ENCODE data around the gene CTNNA1.
"Not testable (repeated sequence)": the region's sequence is repeated elsewhere in the genome, so short reads cannot be mapped to it uniquely, and the experiment has no call there.

CTNNA1 gene

GRCh38 chr5:138725818-138726416, 27.3 kb upstream of the CTNNA1 start:
- peak; percentile 28 for DNase-seq

GRCh38 chr5:138726848-138727247, 26.4 kb upstream of the CTNNA1 start:
- DNase-seq: no peak

DNA sequence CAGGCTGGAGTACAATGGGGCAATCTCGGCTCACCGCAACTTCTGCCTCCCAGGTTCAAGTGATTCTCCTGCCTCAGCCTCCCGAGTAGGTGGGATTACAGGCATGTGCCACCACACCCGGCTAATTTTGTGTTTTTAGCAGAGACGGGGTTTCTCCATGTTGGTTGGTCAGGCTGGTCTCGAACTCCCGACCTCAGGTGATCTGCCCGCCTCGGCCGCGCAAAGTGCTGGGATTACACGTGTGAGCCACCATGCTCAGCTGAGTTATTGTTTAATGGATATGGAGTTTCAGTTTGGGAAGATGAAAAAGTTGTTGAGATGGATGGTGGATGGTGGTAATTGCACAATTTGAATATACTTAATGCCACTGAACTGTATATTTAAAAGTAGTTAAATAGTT, 22.7 kb upstream of the CTNNA1 start:
- not testable (repeated sequence) for DNase-seq

- no peak for DNase-seq
Measured at GRCh38 chr5:138732466-138732865, 20.8 kb upstream of the CTNNA1 start.

GRCh38 chr5:138732933-138733332, 20.3 kb upstream of the CTNNA1 start:
- no peak for DNase-seq

DNA sequence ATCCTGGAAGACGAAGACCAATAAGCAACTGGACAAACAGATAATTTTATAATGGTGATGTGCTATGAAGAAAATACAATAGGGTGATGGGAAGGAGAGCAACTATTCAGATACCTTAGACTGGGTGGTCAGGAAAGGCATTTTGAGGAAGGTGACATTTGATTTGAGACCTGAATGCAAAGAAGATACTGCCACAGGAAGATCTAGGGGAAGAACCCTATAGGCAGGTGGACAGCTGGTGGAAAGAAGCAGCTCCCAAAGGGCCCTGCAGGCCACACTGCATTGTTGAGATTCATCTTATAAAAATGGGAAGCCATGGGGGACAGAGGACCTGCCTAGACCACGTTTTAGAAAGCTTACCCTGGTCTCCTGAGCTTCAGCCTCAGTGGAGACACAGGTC, 19.7 kb upstream of the CTNNA1 start:
- DNase-seq: no peak

DNA sequence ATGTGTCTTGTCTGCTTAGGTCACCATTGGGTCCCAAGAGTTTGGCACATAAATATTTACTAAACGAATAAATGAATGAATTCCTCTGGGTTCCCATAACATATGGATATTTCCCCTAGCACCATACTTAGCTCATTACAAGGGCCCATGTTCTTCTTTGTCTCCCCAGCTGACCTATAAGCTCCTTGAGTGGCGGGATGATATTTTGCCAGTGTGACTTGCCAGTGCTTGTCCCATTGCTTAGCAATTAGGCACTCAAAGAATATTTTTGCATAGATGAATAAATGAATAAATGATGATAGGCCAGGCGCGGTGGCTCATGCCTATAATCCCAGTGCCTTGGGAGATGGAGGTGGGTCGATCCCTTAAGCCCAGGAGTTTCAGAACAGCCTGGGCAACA, 16.9 kb upstream of the CTNNA1 start:
- no peak for DNase-seq

- no peak for DNase-seq
Measured at GRCh38 chr5:138737494-138738265, 15.5 kb upstream of the CTNNA1 start.

GRCh38 chr5:138738399-138738798, 14.8 kb upstream of the CTNNA1 start:
- no peak for DNase-seq

DNA sequence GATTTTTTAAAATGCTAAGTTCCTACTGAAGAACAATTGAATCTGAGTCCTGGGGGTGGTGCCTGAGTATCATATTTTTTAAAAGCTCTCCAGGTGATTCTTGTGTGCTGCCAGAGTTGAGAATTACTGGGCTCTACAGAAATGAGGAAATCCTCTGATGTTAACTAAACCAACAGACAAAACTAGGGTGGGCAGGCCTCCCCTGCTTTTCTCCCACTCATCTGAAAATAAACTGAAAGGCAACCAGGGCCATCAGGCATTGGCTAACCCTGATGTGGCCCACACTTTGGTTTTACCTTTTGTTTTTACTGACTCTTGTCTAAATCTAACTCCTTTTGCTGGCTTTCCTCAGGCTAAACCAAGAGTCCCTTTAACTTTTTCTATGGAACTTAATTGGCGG, 13.3 kb upstream of the CTNNA1 start:
- no peak for DNase-seq

DNA sequence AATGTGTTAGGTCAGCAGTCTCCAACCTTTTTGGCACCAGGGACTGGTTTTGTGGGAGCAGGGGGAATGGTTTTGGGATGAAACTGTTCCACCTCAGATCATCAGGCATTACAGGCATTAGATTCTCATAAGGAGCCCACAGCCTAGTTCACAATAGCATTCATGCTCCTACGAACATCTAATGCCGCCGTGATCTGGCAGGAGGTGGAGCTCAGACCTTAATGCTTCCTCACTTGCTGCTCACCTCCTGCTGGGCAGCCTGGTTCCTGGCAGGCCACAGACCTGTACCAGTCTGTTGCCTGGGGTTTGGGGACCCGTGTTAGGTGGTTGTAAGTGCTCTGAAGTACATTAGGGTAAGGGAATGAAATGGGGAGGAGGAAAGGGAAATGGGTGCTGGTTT, 9.7 kb upstream of the CTNNA1 start:
- no peak for DNase-seq

DNA sequence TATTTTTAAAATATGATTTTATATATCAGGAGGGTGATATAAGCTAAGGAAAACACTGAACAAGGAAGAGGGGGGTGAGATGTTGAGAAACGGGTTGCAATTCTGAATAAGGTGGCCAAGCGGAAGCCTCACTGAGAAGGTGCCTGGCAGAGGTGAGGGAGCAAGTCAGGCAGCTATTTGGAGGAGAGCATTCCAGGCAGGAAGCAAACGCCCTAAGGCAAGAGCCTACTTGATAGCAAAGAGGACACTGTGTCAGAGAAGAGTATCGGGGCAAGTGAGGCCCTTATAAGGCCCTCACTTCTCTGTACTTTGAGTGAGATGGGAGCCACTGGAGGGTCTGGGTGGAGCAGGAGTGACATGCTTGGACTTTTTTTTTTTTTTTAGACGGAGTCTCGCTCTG, 8.0 kb upstream of the CTNNA1 start:
- no peak for DNase-seq

DNA sequence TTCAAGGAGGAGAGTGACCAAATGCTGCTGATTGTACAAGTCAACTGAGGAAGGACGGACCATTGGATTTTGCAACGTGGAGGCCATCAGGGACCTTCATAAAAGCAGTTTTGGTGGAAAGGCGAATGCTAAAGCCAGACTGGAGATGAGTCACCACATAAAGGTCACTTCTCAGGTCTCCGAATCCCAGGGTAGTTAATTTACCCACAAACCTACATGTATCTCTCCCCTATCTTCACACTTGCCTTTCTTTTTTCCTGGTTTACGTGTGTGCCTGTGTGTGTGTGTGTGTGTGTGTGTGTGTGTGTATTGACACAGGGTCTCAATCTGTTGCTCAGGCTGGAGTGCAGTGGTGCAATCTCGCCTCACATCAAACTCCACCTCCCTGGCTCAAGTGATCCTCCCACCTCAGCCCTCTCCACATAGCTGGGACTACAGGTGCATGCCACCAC, 4.6 kb upstream of the CTNNA1 start:
- no peak for DNase-seq

GRCh38 chr5:138751344-138751743, 1.9 kb upstream of the CTNNA1 start:
- DNase-seq: not testable (repeated sequence)

DNA sequence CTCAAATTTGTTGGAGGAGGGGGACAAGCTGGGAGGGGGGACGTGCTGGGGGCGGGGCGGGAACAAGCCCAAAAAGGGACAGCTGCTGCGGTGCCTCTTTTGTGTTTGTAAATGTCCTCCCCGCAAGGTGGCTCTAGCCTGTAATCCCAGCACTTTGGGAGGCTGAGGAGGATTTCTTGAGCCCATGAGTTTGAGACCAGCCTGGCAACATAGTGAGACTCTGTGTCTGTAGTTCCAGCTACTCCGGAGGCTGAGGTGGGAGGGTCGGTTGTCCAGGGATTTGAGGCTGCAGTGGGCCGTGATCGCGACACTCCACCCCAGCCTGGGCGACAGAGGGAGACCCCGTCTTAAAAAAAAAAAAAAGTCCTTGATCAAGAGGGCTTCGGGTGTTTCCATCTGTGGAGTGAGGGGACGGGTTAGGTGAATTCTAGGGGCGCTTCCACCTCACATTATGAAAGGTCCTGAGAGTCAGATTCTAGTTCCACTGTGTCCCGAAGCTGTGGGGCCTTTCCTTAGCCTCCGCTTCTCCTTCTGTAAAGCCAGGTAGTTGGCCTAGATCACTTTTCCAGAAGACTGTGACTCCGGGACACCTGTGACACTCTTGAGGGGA, 779 bp upstream of the CTNNA1 start:
- peak; percentile 7 for DNase-seq

DNA sequence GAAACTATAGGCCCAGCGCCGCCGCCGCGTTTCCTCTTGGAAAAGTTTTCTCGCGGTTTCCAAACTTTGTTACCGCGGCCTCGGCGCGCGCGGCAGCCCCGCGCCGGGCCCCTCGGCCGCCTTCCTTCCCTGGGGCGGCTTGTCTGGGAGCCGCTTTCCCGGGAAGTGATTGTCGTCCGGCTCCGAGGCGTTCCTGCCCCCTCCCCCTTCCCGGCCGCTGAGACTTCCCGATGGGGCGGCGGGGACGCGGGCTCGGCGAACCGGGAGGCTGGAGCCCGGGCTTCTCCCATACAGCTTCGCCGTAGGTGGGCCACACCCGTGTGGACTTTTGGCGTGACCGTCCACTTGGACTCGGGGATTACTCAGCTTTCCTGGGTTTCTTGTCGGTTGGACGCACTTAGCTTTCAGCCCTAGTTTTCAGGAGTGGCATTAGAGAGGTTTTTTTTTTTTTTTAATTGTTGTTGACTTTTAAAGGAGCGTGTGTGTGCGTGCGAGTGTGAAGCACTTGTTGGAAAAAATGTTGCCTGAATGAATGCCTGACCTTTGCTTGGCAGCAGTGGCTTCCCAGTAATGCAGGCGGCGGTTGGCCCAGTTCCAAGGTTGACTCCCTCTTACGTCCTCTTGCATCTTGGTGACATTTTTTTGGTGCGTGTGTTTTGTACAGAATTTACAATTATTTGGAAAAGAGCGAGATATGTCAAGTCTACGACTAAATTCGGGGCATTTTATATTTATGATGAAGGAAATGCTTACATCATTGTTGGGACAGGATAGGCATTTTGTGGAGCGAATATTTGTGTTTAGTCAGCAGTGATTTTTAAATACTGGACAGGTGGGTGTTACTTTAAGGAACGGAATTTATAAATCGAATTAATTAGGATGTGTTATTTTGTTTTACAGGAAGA, 821 bp downstream of the CTNNA1 start:
- peak; percentile 7 for DNase-seq

DNA sequence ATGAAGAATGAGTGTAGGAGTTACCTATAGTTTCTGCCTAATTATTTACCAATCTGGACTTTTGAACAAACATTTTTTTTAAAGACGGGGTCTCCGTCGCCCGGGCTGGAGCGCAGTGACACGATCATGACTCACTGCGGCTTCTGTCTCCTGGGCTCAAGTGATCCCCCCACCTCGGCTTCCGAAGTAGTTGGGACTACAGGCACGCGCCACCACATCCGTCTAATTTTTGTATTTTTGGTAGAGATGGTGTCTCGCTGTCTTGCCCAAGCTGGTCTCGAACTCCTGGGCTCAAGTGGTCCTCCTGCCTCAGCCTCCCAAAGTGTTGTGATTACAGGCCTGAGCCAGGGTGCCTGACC, 1.5 kb downstream of the CTNNA1 start:
- DNase-seq: no peak

DNA sequence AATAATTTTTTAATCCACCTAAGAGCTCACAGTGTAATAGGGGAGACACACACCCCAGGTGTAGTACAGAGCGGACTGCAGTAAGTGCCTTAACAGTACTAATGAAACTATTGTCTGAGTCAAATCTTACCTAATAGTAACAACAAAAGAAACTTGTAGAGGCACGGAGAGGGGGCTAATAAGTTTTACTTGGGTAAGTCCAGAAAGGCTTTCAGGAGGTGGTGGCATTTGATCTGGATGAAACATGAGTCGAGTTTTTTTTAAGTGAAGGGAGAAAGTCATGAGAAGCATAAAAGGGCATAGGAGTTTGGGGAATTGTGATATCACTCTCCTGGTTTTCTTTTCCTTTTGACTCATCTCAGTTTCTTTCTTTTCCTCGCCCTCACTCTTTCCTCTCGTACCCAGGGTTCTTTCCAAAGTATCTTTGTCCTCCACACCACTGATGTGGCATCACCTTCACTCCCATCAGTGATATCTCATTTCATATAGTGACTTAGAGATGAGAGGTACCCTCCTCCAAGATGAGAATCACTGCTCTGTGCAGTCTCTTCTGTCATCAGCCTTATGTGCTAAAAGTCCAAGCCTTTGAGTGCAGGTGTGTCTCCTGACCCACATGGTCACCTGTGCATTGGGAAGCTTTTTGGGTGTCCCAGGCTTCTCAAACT, 2.0 kb downstream of the CTNNA1 start:
- no peak for DNase-seq

- no peak for DNase-seq
Measured at GRCh38 chr5:138757061-138757776, 4.0 kb downstream of the CTNNA1 start.

DNA sequence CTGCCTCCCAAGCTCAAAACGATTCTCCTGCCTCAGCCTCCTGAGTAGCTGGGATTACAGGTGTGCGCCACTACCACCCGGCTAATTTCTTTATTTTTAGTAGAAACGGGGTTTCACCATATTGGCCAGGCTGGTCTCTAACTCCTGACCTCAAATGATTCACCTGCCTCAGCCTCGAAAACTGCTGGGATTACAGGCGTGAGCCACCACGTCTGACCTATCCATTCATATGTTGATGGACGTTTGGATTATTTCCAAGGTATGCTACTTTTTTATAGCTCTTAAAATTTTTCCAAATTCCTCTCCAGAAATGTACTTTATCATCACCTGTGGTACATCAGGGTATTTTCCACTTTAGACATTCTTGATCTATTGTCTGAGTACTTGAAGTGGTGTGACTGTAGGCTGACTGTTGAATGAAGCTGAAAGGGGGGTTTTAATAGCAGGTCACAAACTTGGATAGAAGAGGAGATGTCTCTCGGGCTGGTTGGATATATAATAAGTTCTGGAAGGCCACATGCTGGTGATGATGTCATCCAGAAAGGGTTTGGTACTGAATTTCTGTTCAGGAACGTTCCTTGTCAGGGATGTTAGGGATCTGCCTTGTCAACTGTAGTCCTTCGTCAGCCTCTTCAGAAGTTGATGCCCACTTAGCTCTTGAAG, 7.4 kb downstream of the CTNNA1 start:
- DNase-seq: no peak

- DNase-seq: not testable (repeated sequence)
Measured at GRCh38 chr5:138761115-138761514, 7.9 kb downstream of the CTNNA1 start.

Measured in NCI-H1694 treated with DMSO at 0.1 percent for 48 hours (cell line).